GM19455 (cell line): Measurements from ENCODE around the gene RAB4B.
"Not testable (repeated sequence)": the region's sequence is repeated elsewhere in the genome, so short reads cannot be mapped to it uniquely, and the experiment has no call there.

Experiments used
- ATAC-seq: cut with Tn5 transposase; IDR thresholded peaks from one replicate; pipeline ENCODE4 v1.9.1; 2021; ENCODE audit not compliant: unreplicated experiment

RAB4B gene

GRCh38 chr19:40819479-40820234 lies 41.6 kb downstream of the RAB4B start:
- not testable (repeated sequence) for ATAC-seq

GRCh38 chr19:40822161-40822560 lies 44.1 kb downstream of the RAB4B start:
- ATAC-seq, result no peak

- ATAC-seq, result not testable (repeated sequence)
Observed at GRCh38 chr19:40822704-40823553, 44.9 kb downstream of the RAB4B start.

- ATAC-seq, result not testable (repeated sequence)
Observed at GRCh38 chr19:40824916-40825315, 46.9 kb downstream of the RAB4B start.

GRCh38 chr19:40825460-40826095 lies 47.5 kb downstream of the RAB4B start:
- not testable (repeated sequence) for ATAC-seq

- ATAC-seq, result not testable (repeated sequence)
Observed at GRCh38 chr19:40826312-40826698, 48.3 kb downstream of the RAB4B start.

- not testable (repeated sequence) for ATAC-seq
Observed at GRCh38 chr19:40826699-40827385, 48.8 kb downstream of the RAB4B start.

GRCh38 chr19:40827386-40828247 lies 49.6 kb downstream of the RAB4B start:
- no peak for ATAC-seq

GRCh38 chr19:40829205-40829604 lies 51.2 kb downstream of the RAB4B start:
- ATAC-seq, result no peak

GRCh38 chr19:40830741-40831140 lies 52.7 kb downstream of the RAB4B start:
- not testable (repeated sequence) for ATAC-seq

- no peak for ATAC-seq
Observed at GRCh38 chr19:40831502-40832430, 53.7 kb downstream of the RAB4B start.

- not testable (repeated sequence) for ATAC-seq
Observed at GRCh38 chr19:40832431-40832790, 54.4 kb downstream of the RAB4B start.

- ATAC-seq, result not testable (repeated sequence)
Observed at GRCh38 chr19:40833728-40834533, 55.9 kb downstream of the RAB4B start.

GRCh38 chr19:40836754-40837429 lies 58.8 kb downstream of the RAB4B start:
- no peak for ATAC-seq

GRCh38 chr19:40838477-40838876 lies 60.4 kb downstream of the RAB4B start:
- not testable (repeated sequence) for ATAC-seq

GRCh38 chr19:40842012-40842411 lies 64.0 kb downstream of the RAB4B start:
- not testable (repeated sequence) for ATAC-seq

- ATAC-seq, result not testable (repeated sequence)
Observed at GRCh38 chr19:40842997-40843652, 65.1 kb downstream of the RAB4B start.
